Mucosa of descending colon (tissue), 3 donors: ENCODE results near the gene PRKCD. TPM values are rescaled to one million over a fixed set of nuclear protein-coding genes. Genes with fewer than 3 reads are reported as not detected.

Experiments
- ATAC-seq: fragments of 200-7000 bp; cut with Tn5 transposase; one replicate; pipeline ENCODE4 v1.9.1; 2020; ENCODE audit warnings: mild to moderate bottlenecking, moderate library complexity
- DNase-seq, 3 donors: peaks; one replicate each; pipeline ENCODE4 v3.0.0-alpha.2; 2020
- H3K36me3 ChIP-seq: fragments of 200-600 bp; one replicate; pipeline ENCODE4 v1.8.0; 2021; ENCODE audit warnings: low read depth, mild to moderate bottlenecking
- H3K4me1 ChIP-seq: fragments of 200-600 bp; one replicate; pipeline ENCODE4 v1.8.0; 2021; ENCODE audit warnings: low read depth, mild to moderate bottlenecking
- H3K4me3 ChIP-seq: fragments of 200-600 bp; one replicate; pipeline ENCODE4 v1.8.0; 2021; ENCODE audit warnings: mild to moderate bottlenecking
- H3K9me3 ChIP-seq: fragments of 200-600 bp; one replicate; pipeline ENCODE4 v1.8.0; 2021; ENCODE audit warnings: mild to moderate bottlenecking
- CTCF ChIP-seq: fragments of 200-600 bp; IDR thresholded peaks from one replicate; pipeline ENCODE4 v1.8.0; 2022; ENCODE audit warnings: antibody characterized with exemption, mild to moderate bottlenecking
- intact Hi-C, 2 donors: fragments of 100-400 bp; cut with DNase I in 1 of 2; cut with micrococcal nuclease in 1 of 2; formaldehyde crosslinking; loops; one replicate each; pipeline versions ENCODE4 v1.11.0 to v1.11.1; 2022; cut with DNase I, micrococcal nuclease
- total RNA-seq, 3 donors: library from RNA; stranded (reverse); fragmentation: NEBNext Ultra II Directional in 2 of 3; extraction: Animal tissue kit (Norgen Biotek cat#: 25700) in 2 of 3; gene quantifications; one replicate each; pipeline versions ENCODE4 v1.2.1 to v1.2.4, GENCODE V29; 2021 to 2023
- donor health status: DM: no; HTN: no; CAD: no; lungs with moderate emphysema.
- donor health status: DM: no; HTN: no; CAD: no.
- donor health status: DM: no; HTN: yes; CAD: no.

Gene PRKCD
- total RNA-seq, 3 donors from 2014 or later, result 46.8 to 87.9 (median 83.4) TPM

- intact Hi-C loops, result no loop called here
- H3K9me3 ChIP-seq, result no peaks in the 10 kb centered on the region
- no peak overlapping the region for H3K4me3 ChIP-seq
- ATAC-seq, result no peak
- H3K4me1 ChIP-seq, result no peaks in the 10 kb centered on the region
- DNase-seq, result peak in 1 of 3 donors; percentile 16
- peaks cover 7% of the 10 kb centered on the region for H3K36me3 ChIP-seq
- TF ChIP-seq CTCF, result no peak
Observed at GRCh38 chr3:53222183-53222901, 61.3 kb downstream of the PRKCD start.

- no peak for TF ChIP-seq CTCF
- peaks cover 9% of the 10 kb centered on the region for H3K36me3 ChIP-seq
- no peaks in the 10 kb centered on the region for H3K4me1 ChIP-seq
- ATAC-seq, result no peak
- H3K9me3 ChIP-seq, result no peaks in the 10 kb centered on the region
- H3K4me3 ChIP-seq, result no peak overlapping the region
- DNase-seq, result no peak
- intact Hi-C loops, result no loop called here
Observed at GRCh38 chr3:53223025-53223424, 62.0 kb downstream of the PRKCD start.

GRCh38 chr3:53223541-53223966, 62.5 kb downstream of the PRKCD start:
- Histone ChIP-seq H3K4me3 (no peak overlapping the region), H3K4me1 (no peaks in the 10 kb centered on the region), H3K9me3 (no peaks in the 10 kb centered on the region), H3K36me3 (peaks cover 13% of the 10 kb centered on the region)
- TF ChIP-seq CTCF, result no peak
- ATAC-seq, result no peak
- no peak for DNase-seq
- intact Hi-C loops, result no loop called here

- Histone ChIP-seq H3K4me3 (no peak overlapping the region), H3K36me3 (peaks cover 17% of the 10 kb centered on the region), H3K4me1 (no peaks in the 10 kb centered on the region), H3K9me3 (no peaks in the 10 kb centered on the region)
- intact Hi-C loops, result no loop called here
- DNase-seq, result no peak
- no peak for ATAC-seq
- TF ChIP-seq CTCF, result no peak
Observed at GRCh38 chr3:53224026-53224425, 63.0 kb downstream of the PRKCD start.

GRCh38 chr3:53224536-53224935, 63.5 kb downstream of the PRKCD start:
- intact Hi-C loops, result no loop called here
- no peaks in the 10 kb centered on the region for H3K4me1 ChIP-seq
- H3K36me3 ChIP-seq, result peaks cover 22% of the 10 kb centered on the region
- H3K9me3 ChIP-seq, result no peaks in the 10 kb centered on the region
- ATAC-seq, result no peak
- no peak for DNase-seq
- no peak for TF ChIP-seq CTCF
- no peak overlapping the region for H3K4me3 ChIP-seq

- no peak for ATAC-seq
- H3K4me3 ChIP-seq, result no peak overlapping the region
- TF ChIP-seq CTCF, result no peak
- no peaks in the 10 kb centered on the region for H3K4me1 ChIP-seq
- intact Hi-C loops, result no loop called here
- H3K9me3 ChIP-seq, result no peaks in the 10 kb centered on the region
- H3K36me3 ChIP-seq, result peaks cover 22% of the 10 kb centered on the region
- peak in 1 of 3 donors; percentile 14 for DNase-seq
Observed at GRCh38 chr3:53225181-53225580, 64.2 kb downstream of the PRKCD start.
